Muscle of leg (tissue), 11 donors: ENCODE measurements around the gene RALGPS1. TPM values are rescaled to one million over a fixed set of nuclear protein-coding genes. Genes with fewer than 3 reads are reported as not detected.

ENCODE experiments used
- DNase-seq: peaks from one replicate; pipeline ENCODE4 v3.0.0; 2013
- H3K27ac ChIP-seq: one replicate; pipeline ENCODE4 v1.5.1; 2013; ENCODE audit warnings: mild to moderate bottlenecking, low read length, control low read depth
- H3K27me3 ChIP-seq: one replicate; pipeline ENCODE4 v1.6.1; 2013; ENCODE audit warnings: low read length; ENCODE audit not compliant: control insufficient read depth, insufficient read depth
- H3K36me3 ChIP-seq: one replicate; pipeline ENCODE4 v1.6.1; 2013; ENCODE audit warnings: low read length; ENCODE audit not compliant: control insufficient read depth, insufficient read depth
- H3K4me1 ChIP-seq: one replicate; pipeline ENCODE4 v1.6.1; 2013; ENCODE audit warnings: low read length; ENCODE audit not compliant: control insufficient read depth, insufficient read depth
- H3K4me3 ChIP-seq: one replicate; pipeline ENCODE4 v1.5.1; 2013; ENCODE audit warnings: low read length, control low read depth
- H3K9me3 ChIP-seq: replicated peaks from 2 replicates; pipeline ENCODE4 v1.6.1; 2013; ENCODE audit warnings: low read depth, low read length; ENCODE audit not compliant: control insufficient read depth
- WGBS: methylation state at CpG from one replicate; pipeline ENCODE4 v1.1.5; 2013; ENCODE audit warnings: missing lambda C conversion rate; ENCODE audit not compliant: insufficient coverage; 5-methylcytosine and 5-hydroxymethylcytosine counted together
- polyA plus RNA-seq, 8 donors: library from polyadenylated mRNA; unstranded; fragments of 120-200 nt; gene quantifications; one replicate each; pipeline versions ENCODE4 v1.2.1 to v1.2.3, GENCODE V29; 2013; ENCODE audit warnings: inconsistent platforms in 1 of 8, low replicate concordance in 1 of 8; ENCODE audit not compliant: insufficient read length in 8 of 8, insufficient read depth in 1 of 8
- total RNA-seq: library from RNA; stranded (reverse); fragments of 120-200 nt; gene quantifications from one replicate; pipeline ENCODE4 v1.2.4, GENCODE V29; 2013

The RALGPS1 gene
- total and polyA plus RNA-seq, 9 donors = 4.6 to 8.6 (median 7.2) TPM

GRCh38 chr9:127182901-127183746 is 268.5 kb downstream of the RALGPS1 start:
- Histone ChIP-seq H3K9me3 (no peaks in the 10 kb centered on the region), H3K4me3 (no peak overlapping the region), H3K36me3 (no peaks in the 10 kb centered on the region), H3K27ac (no peak overlapping the region), H3K4me1 (peaks cover 73% of the 10 kb centered on the region), H3K27me3 (no peaks in the 10 kb centered on the region)
- WGBS = 71% methylated on average over 11 of the region's 14 CpGs
- no peak for DNase-seq

GRCh38 chr9:127183814-127184582 is 269.4 kb downstream of the RALGPS1 start:
- Histone ChIP-seq H3K27ac (peak overlapping the region; percentile 96), H3K36me3 (no peaks in the 10 kb centered on the region), H3K4me1 (peaks cover 74% of the 10 kb centered on the region), H3K27me3 (no peaks in the 10 kb centered on the region), H3K9me3 (no peaks in the 10 kb centered on the region), H3K4me3 (no peak overlapping the region)
- WGBS = 65% methylated on average over 16 of the region's 17 CpGs
- DNase-seq = peak; percentile 94

- Histone ChIP-seq H3K27me3 (no peaks in the 10 kb centered on the region), H3K27ac (peak overlapping the region; percentile 96), H3K4me3 (no peak overlapping the region), H3K9me3 (no peaks in the 10 kb centered on the region), H3K4me1 (peaks cover 72% of the 10 kb centered on the region), H3K36me3 (no peaks in the 10 kb centered on the region)
- 64% methylated on average over 10 of the region's 10 CpGs for WGBS
- peak; percentile 78 for DNase-seq
These were observed 270.1 kb downstream of the RALGPS1 start for GRCh38 chr9:127184641-127185040.

GRCh38 chr9:127185181-127185580 is 270.6 kb downstream of the RALGPS1 start:
- peak overlapping the region; percentile 96 for H3K27ac ChIP-seq
- no peaks in the 10 kb centered on the region for H3K27me3 ChIP-seq
- no peak for DNase-seq
- no peaks in the 10 kb centered on the region for H3K36me3 ChIP-seq
- WGBS = 74% methylated on average over 3 of the region's 5 CpGs
- H3K4me1 ChIP-seq = peaks cover 69% of the 10 kb centered on the region
- no peak overlapping the region for H3K4me3 ChIP-seq
- H3K9me3 ChIP-seq = no peaks in the 10 kb centered on the region

GRCh38 chr9:127185931-127186781 is 271.6 kb downstream of the RALGPS1 start:
- 0% methylated on average over 6 of the region's 11 CpGs for WGBS
- Histone ChIP-seq H3K9me3 (no peaks in the 10 kb centered on the region), H3K27ac (peak overlapping the region; percentile 96), H3K27me3 (no peaks in the 10 kb centered on the region), H3K4me3 (no peak overlapping the region), H3K36me3 (no peaks in the 10 kb centered on the region), H3K4me1 (peaks cover 61% of the 10 kb centered on the region)
- peak; percentile 98 for DNase-seq

- peaks cover 61% of the 10 kb centered on the region for H3K4me1 ChIP-seq
- H3K9me3 ChIP-seq = no peaks in the 10 kb centered on the region
- DNase-seq = no peak
- no peaks in the 10 kb centered on the region for H3K36me3 ChIP-seq
- no peaks in the 10 kb centered on the region for H3K27me3 ChIP-seq
- H3K27ac ChIP-seq = peak overlapping the region; percentile 96
- 21% methylated on average over 4 of the region's 7 CpGs for WGBS
- H3K4me3 ChIP-seq = no peak overlapping the region
These were observed 272.2 kb downstream of the RALGPS1 start for GRCh38 chr9:127186806-127187205.

- Histone ChIP-seq H3K4me3 (no peak overlapping the region), H3K27ac (peak overlapping the region; percentile 96), H3K4me1 (peaks cover 61% of the 10 kb centered on the region), H3K9me3 (no peaks in the 10 kb centered on the region), H3K27me3 (no peaks in the 10 kb centered on the region), H3K36me3 (no peaks in the 10 kb centered on the region)
- WGBS = 29% methylated on average over 9 of the region's 14 CpGs
- DNase-seq = peak; percentile 96
These were observed 272.8 kb downstream of the RALGPS1 start for GRCh38 chr9:127187231-127187956.

- 90% methylated on average over 2 of the region's 4 CpGs for WGBS
- Histone ChIP-seq H3K27ac (peak overlapping the region; percentile 18), H3K4me3 (no peak overlapping the region), H3K36me3 (no peaks in the 10 kb centered on the region), H3K27me3 (no peaks in the 10 kb centered on the region), H3K9me3 (no peaks in the 10 kb centered on the region), H3K4me1 (peaks cover 57% of the 10 kb centered on the region)
- DNase-seq = no peak
These were observed 273.8 kb downstream of the RALGPS1 start for GRCh38 chr9:127188396-127188795.

- H3K9me3 ChIP-seq = no peaks in the 10 kb centered on the region
- no peak overlapping the region for H3K4me3 ChIP-seq
- no peaks in the 10 kb centered on the region for H3K27me3 ChIP-seq
- H3K4me1 ChIP-seq = peaks cover 44% of the 10 kb centered on the region
- H3K27ac ChIP-seq = no peak overlapping the region
- DNase-seq = no peak
- 100% methylated on average over 2 of the region's 5 CpGs for WGBS
- no peaks in the 10 kb centered on the region for H3K36me3 ChIP-seq
These were observed 275.0 kb downstream of the RALGPS1 start for GRCh38 chr9:127189628-127190027.
